Endothelial cell of umbilical vein (primary cell): Measurements from ENCODE around the gene LYPD1. TPM values are rescaled to one million over a fixed set of nuclear protein-coding genes. Genes with fewer than 3 reads are reported as not detected.

Experiments
- BruUV-seq: library from RNA; stranded (reverse); fragments of 400-500 nt; replicated peaks from 2 replicates; lab custom pipeline; 2021; lab: Mats Ljungman, UMichigan
- CTCF ChIA-PET: fragments of 300-600, 350-600 bp; sonication (Branson Sonifier 250); formaldehyde crosslinking; loops from one replicate; lab custom pipeline; 2021; ENCODE audit warnings: antibody characterized with exemption, inconsistent platforms; lab: Charles Lee
- POLR2A ChIA-PET: fragments of 300-600, 350-600 bp; sonication (Branson Sonifier 250); formaldehyde crosslinking; loops from one replicate; lab custom pipeline; 2021; ENCODE audit warnings: antibody characterized with exemption, inconsistent platforms; lab: Charles Lee
- DNase-seq: peaks from one replicate; pipeline ENCODE4 v3.0.0-alpha.2; 2011; ENCODE audit warnings: low read depth, low spot score
- FAIRE-seq: peaks from 2 replicates; lab custom pipeline; 2011; peaks lifted over from hg19 to GRCh38; lab: Jason Lieb, UNC
- H2AFZ ChIP-seq: 2 replicates; pipeline ENCODE4 v1.6.0; 2012; ENCODE audit warnings: low read depth, low read length, control low read depth, inconsistent platforms
- H3K27ac ChIP-seq: 2 replicates; pipeline ENCODE4 v1.5.1; 2011; ENCODE audit warnings: low read depth, mild to moderate bottlenecking, control low read depth, low read length, moderate library complexity; ENCODE audit not compliant: insufficient read depth
- H3K27me3 ChIP-seq, 2 experiments: 2 replicates each; pipeline versions ENCODE4 v1.6.0 to v1.6.1; 2011; ENCODE audit warnings: low read length in 2 of 2, mixed read lengths in 1 of 2; ENCODE audit not compliant: control insufficient read depth in 2 of 2, insufficient read depth in 2 of 2
- H3K36me3 ChIP-seq, 2 experiments: 2 replicates in 1 of 2; 3 replicates in 1 of 2; pipeline ENCODE4 v1.5.1; 2011; ENCODE audit warnings: low read length in 2 of 2, mild to moderate bottlenecking in 1 of 2, moderate library complexity in 1 of 2; ENCODE audit not compliant: control insufficient read depth in 2 of 2, insufficient read depth in 2 of 2; ENCODE audit errors: extremely low read depth in 1 of 2
- H3K4me1 ChIP-seq: 3 replicates; pipeline ENCODE4 v1.5.1; 2011; ENCODE audit warnings: mild to moderate bottlenecking, low read length; ENCODE audit not compliant: control insufficient read depth, insufficient read depth; ENCODE audit errors: extremely low read depth
- H3K4me2 ChIP-seq: 2 replicates; pipeline ENCODE4 v1.6.1; 2011; ENCODE audit warnings: low read length, control low read depth, mixed read lengths; ENCODE audit not compliant: insufficient read depth
- H3K4me3 ChIP-seq, 3 experiments: fragments of 200-600 bp in 1 of 3; sonication (generic), shearing (Covaris generic) in 1 of 3; replicated peaks in 1 of 3; 2 replicates each; pipeline ENCODE4 v1.5.1; 2011 to 2016; ENCODE audit warnings: control low read depth in 3 of 3, low read length in 3 of 3, mild to moderate bottlenecking in 2 of 3, inconsistent platforms in 1 of 3, low read depth in 1 of 3, moderate library complexity in 1 of 3; ENCODE audit not compliant: insufficient read depth in 1 of 3
- H3K79me2 ChIP-seq: 2 replicates; pipeline ENCODE4 v1.6.0; 2012; ENCODE audit warnings: low read length, inconsistent platforms; ENCODE audit not compliant: control insufficient read depth, insufficient read depth
- H3K9ac ChIP-seq: replicated peaks from 2 replicates; pipeline ENCODE3; 2011; ENCODE audit warnings: low read length, control low read depth; ENCODE audit not compliant: insufficient read depth; ENCODE audit errors: extremely low read depth
- H3K9me1 ChIP-seq: replicated peaks from 3 replicates; pipeline ENCODE4 v1.6.0; 2011; ENCODE audit warnings: mild to moderate bottlenecking, low read length; ENCODE audit not compliant: control insufficient read depth, insufficient read depth; ENCODE audit errors: extremely low read depth
- H3K9me3 ChIP-seq: replicated peaks from 2 replicates; pipeline ENCODE4 v1.5.1; 2012; ENCODE audit warnings: low read length, inconsistent platforms; ENCODE audit not compliant: control insufficient read depth, insufficient read depth
- H4K20me1 ChIP-seq: replicated peaks from 2 replicates; pipeline ENCODE3; 2011; ENCODE audit warnings: mild to moderate bottlenecking, low read length; ENCODE audit not compliant: control insufficient read depth, insufficient read depth; ENCODE audit errors: extremely low read depth
- EZH2 ChIP-seq: IDR thresholded peaks from 2 replicates; pipeline ENCODE4 v1.6.1; 2012; ENCODE audit warnings: borderline replicate concordance, low read depth, mild to moderate bottlenecking, moderate library complexity, low read length, inconsistent platforms; ENCODE audit not compliant: severe bottlenecking
- FOS ChIP-seq: IDR thresholded peaks from 2 replicates; pipeline ENCODE4 v1.6.1; 2011; ENCODE audit warnings: mild to moderate bottlenecking, low read length, moderate library complexity, borderline replicate concordance; ENCODE audit not compliant: insufficient read depth
- GATA2 ChIP-seq: IDR thresholded peaks from 2 replicates; pipeline ENCODE4 v1.7.0; 2011; ENCODE audit warnings: low read depth, mild to moderate bottlenecking, moderate library complexity, mixed read lengths, low read length; ENCODE audit not compliant: insufficient read length, insufficient read depth
- JUN ChIP-seq: IDR thresholded peaks from 2 replicates; pipeline ENCODE4 v1.6.1; 2011; ENCODE audit warnings: borderline replicate concordance, low read depth; ENCODE audit not compliant: insufficient read length, insufficient read depth
- MYC ChIP-seq: IDR thresholded peaks from one replicate; pipeline ENCODE4 v1.6.1; 2011; ENCODE audit warnings: mild to moderate bottlenecking, low read depth, low read length
- POLR2A ChIP-seq: IDR thresholded peaks from 2 replicates; pipeline ENCODE4 v1.6.1; 2012; ENCODE audit warnings: low read depth, mild to moderate bottlenecking, control low read depth, low read length
- POLR2AphosphoS5 ChIP-seq: IDR thresholded peaks from 2 replicates; pipeline ENCODE4 v1.6.1; 2012; ENCODE audit warnings: low read depth, mild to moderate bottlenecking, control low read depth, low read length, moderate library complexity; ENCODE audit not compliant: insufficient read depth
- dilution Hi-C: fragments of 300-500 bp; cut with MboI; formaldehyde crosslinking; loops from one replicate; pipeline ENCODE4 v1.15.0; 2019; ENCODE audit warnings: low sequenced_read_pairs; ENCODE audit not compliant: extremely low pct_ligation_motif_present
- intact Hi-C: fragments of 100-400 bp; cut with micrococcal nuclease; formaldehyde crosslinking; loops from one replicate; pipeline ENCODE4 v1.10.0; 2022
- polyA plus RNA-seq, 4 experiments: library from polyadenylated mRNA; depleted of rRNA in 3 of 4; stranded (reverse) in 3 of 4; unstranded in 1 of 4; fragments of >200 nt; gene quantifications; 2 replicates each; pipeline versions ENCODE4 v1.2.1 to v1.2.3, GENCODE V29; 2011 to 2012; ENCODE audit warnings: missing spikeins in 1 of 4
- total RNA-seq: library from RNA; stranded (reverse); gene quantifications from 2 replicates; pipeline ENCODE4 v1.2.3, GENCODE V29; 2021
- TF ChIP-seq, protein P1 (sequence below), 2 donors: IDR thresholded peaks; 1 replicate in 1 of 2; 2 replicates in 1 of 2; pipeline ENCODE4 v1.5.1; 2011; ENCODE audit warnings: low read length in 2 of 2, mild to moderate bottlenecking in 2 of 2, moderate library complexity in 2 of 2, control low read depth in 1 of 2, inconsistent platforms in 1 of 2, low read depth in 1 of 2; ENCODE audit not compliant: insufficient read depth in 1 of 2; ENCODE audit errors: extremely low read depth in 1 of 2
- TF ChIP-seq, protein P2 (sequence below): IDR thresholded peaks from 2 replicates; pipeline ENCODE4 v1.6.1; 2011; ENCODE audit not compliant: insufficient read depth, insufficient read length

LYPD1 gene
- total and polyA plus RNA-seq, 2 donors (not counting 3 experiments of a cell fraction or from before 2014, with no cell fraction given), result 76.6 to 105 TPM

DNA sequence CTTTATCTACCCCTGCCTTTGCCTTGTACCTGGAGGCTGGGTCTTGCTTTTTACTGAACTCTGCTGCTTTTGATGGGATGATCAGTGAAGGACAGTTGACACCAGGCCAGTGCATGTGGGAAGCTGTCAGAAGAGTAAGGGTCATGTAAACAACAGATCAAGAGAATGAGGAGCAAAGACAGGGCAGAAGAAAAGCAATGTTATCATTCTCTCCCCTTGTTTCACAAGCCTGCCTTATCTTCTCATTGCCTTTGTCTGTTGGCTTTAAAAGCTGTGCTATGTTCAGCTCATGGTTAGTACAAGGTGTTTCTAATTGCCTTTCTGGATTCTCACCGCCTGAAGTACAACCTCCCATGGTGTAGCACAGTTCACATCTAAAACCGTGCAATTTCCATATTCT, 27.6 kb downstream of the LYPD1 start:
- CTCF ChIA-PET, result no interaction called here

DNA sequence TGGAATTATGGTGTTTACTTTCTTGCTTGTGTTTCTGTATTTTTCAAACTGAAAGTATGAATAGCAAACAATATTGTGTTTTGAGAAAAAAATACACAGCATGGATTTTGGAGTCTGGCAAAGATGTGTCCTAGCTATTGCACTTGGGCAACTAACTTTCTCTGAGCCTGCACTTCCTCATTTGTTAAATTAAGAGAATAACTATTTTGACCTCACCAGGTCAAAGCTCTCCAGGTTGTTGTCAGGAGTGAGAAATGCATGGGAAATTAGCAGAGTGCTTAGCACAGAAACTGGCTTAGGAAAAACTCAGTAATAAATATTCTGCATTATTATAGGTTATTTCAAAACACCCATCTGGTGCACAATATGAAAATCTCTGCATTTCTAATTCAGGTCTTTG, 28.2 kb downstream of the LYPD1 start:
- POLR2A ChIA-PET, result no interaction called here
- CTCF ChIA-PET, result interaction anchor here (1.4 kb wide), 1 partner anchor 14 kb away, joined by 3 read pairs; no protein-coding TSS in a partner anchor
- peak; percentile 54 for FAIRE-seq
- H3K9me1 ChIP-seq, result peaks cover 3% of the 10 kb centered on the region
- intact Hi-C loops (no loop called here), dilution Hi-C loops (no loop called here)
- H2AFZ ChIP-seq, result no peak overlapping the region
- no peaks in the 10 kb centered on the region for H3K27me3 ChIP-seq
- no peak overlapping the region for H3K27ac ChIP-seq
- H3K4me3 ChIP-seq, result no peak overlapping the region
- H3K79me2 ChIP-seq, result no peaks in the 10 kb centered on the region
- no peak for DNase-seq
- no peaks in the 10 kb centered on the region for H3K9me3 ChIP-seq
- H3K36me3 ChIP-seq, result peaks cover 0 to 11% of the 10 kb centered on the region in 2 experiments
- BruUV-seq, result no TSS peak
- no peak overlapping the region for H3K9ac ChIP-seq
- no peaks in the 10 kb centered on the region for H3K4me1 ChIP-seq
- TF ChIP-seq MYC (no peak), JUN (no peak), POLR2AphosphoS5 (no peak), FOS (no peak), POLR2A (no peak), EZH2 (no peak), GATA2 (no peak)
- TF ChIP-seq, protein P1, sequence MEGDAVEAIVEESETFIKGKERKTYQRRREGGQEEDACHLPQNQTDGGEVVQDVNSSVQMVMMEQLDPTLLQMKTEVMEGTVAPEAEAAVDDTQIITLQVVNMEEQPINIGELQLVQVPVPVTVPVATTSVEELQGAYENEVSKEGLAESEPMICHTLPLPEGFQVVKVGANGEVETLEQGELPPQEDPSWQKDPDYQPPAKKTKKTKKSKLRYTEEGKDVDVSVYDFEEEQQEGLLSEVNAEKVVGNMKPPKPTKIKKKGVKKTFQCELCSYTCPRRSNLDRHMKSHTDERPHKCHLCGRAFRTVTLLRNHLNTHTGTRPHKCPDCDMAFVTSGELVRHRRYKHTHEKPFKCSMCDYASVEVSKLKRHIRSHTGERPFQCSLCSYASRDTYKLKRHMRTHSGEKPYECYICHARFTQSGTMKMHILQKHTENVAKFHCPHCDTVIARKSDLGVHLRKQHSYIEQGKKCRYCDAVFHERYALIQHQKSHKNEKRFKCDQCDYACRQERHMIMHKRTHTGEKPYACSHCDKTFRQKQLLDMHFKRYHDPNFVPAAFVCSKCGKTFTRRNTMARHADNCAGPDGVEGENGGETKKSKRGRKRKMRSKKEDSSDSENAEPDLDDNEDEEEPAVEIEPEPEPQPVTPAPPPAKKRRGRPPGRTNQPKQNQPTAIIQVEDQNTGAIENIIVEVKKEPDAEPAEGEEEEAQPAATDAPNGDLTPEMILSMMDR (IDR thresholded peaks at IDR 0.05; ENCODE audit: extremely low read depth in 1 of 2, insufficient read depth in 1 of 2, low read depth in 1 of 2, low read length in 2 of 2), result no peak
- TF ChIP-seq, protein P2, sequence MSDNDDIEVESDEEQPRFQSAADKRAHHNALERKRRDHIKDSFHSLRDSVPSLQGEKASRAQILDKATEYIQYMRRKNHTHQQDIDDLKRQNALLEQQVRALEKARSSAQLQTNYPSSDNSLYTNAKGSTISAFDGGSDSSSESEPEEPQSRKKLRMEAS, result no peak
- no peak overlapping the region for H3K4me2 ChIP-seq
- no peaks in the 10 kb centered on the region for H4K20me1 ChIP-seq

More for the DNA sequence above, 27.6 kb downstream of the LYPD1 start:
- no peaks in the 10 kb centered on the region for H3K79me2 ChIP-seq
- H2AFZ ChIP-seq, result no peak overlapping the region
- FAIRE-seq, result no peak
- TF ChIP-seq MYC, result no peak
- BruUV-seq, result no TSS peak
- no peak overlapping the region for H3K27ac ChIP-seq
- intact Hi-C loops, result no loop called here
- DNase-seq, result no peak
- peaks cover 3% of the 10 kb centered on the region for H3K9me1 ChIP-seq
- H4K20me1 ChIP-seq, result no peaks in the 10 kb centered on the region
- H3K9ac ChIP-seq, result no peak overlapping the region
- POLR2A ChIA-PET, result no interaction called here
- dilution Hi-C loops, result no loop called here
- H3K27me3 ChIP-seq, result no peaks in the 10 kb centered on the region
- no peak overlapping the region for H3K4me2 ChIP-seq
- no peaks in the 10 kb centered on the region for H3K4me1 ChIP-seq
- H3K9me3 ChIP-seq, result no peaks in the 10 kb centered on the region
- peaks cover 0 to 11% of the 10 kb centered on the region in 2 experiments for H3K36me3 ChIP-seq
- H3K4me3 ChIP-seq, result no peak overlapping the region
